Measurements from ENCODE around the gene TTLL10.
"Not testable (repeated sequence)": the region's sequence is repeated elsewhere in the genome, so short reads cannot be mapped to it uniquely, and the experiment has no call there.

DNA sequence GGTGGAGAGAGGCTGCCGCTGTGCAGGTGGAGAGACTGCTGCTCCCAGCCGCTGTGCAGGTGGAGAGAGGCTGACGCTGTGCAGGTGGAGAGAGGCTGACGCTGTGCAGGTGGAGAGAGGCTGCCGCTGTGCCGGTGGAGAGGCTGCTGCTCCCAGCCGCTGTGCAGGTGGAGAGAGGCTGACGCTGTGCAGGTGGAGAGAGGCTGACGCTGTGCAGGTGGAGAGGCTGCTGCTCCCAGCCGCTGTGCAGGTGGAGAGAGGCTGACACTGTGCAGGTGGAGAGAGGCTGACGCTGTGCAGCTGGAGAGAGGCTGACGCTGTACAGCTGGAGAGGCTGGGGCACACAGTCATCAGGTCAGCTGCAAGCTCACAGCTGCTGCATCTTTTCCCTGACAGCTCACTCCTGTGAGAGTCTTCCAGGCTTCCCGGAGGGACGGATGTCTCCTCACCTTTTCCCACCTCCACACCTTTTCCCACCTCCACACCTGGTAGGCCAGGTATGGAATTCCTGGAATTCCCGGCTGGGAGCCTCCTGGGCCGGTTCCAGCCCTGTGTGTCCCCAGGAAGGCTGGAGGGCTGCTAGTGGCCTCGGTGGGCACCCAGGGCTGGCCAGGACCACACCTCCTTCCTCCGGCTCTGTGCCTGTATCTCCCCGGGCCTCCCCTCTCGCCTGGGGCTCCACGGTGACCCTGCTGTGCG, 2.5 kb downstream of the TTLL10 start:
- not testable (repeated sequence) for TF ChIP-seq POLR2AphosphoS5 (IDR thresholded peaks at IDR 0.05; ENCODE audit: low read depth); EZH2phosphoT487 (IDR thresholded peaks at IDR 0.05; ENCODE audit: unreplicated experiment); ZNF331 (CRISPR knock-in tag; IDR thresholded peaks at IDR 0.05; ENCODE audit: low read depth)
- TF ChIP-seq, protein P1, sequence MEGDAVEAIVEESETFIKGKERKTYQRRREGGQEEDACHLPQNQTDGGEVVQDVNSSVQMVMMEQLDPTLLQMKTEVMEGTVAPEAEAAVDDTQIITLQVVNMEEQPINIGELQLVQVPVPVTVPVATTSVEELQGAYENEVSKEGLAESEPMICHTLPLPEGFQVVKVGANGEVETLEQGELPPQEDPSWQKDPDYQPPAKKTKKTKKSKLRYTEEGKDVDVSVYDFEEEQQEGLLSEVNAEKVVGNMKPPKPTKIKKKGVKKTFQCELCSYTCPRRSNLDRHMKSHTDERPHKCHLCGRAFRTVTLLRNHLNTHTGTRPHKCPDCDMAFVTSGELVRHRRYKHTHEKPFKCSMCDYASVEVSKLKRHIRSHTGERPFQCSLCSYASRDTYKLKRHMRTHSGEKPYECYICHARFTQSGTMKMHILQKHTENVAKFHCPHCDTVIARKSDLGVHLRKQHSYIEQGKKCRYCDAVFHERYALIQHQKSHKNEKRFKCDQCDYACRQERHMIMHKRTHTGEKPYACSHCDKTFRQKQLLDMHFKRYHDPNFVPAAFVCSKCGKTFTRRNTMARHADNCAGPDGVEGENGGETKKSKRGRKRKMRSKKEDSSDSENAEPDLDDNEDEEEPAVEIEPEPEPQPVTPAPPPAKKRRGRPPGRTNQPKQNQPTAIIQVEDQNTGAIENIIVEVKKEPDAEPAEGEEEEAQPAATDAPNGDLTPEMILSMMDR (conservative IDR thresholded peaks at IDR 0.05; ENCODE audit: low read depth in 2 of 2): not testable (repeated sequence)
- TF ChIP-seq, protein P2, sequence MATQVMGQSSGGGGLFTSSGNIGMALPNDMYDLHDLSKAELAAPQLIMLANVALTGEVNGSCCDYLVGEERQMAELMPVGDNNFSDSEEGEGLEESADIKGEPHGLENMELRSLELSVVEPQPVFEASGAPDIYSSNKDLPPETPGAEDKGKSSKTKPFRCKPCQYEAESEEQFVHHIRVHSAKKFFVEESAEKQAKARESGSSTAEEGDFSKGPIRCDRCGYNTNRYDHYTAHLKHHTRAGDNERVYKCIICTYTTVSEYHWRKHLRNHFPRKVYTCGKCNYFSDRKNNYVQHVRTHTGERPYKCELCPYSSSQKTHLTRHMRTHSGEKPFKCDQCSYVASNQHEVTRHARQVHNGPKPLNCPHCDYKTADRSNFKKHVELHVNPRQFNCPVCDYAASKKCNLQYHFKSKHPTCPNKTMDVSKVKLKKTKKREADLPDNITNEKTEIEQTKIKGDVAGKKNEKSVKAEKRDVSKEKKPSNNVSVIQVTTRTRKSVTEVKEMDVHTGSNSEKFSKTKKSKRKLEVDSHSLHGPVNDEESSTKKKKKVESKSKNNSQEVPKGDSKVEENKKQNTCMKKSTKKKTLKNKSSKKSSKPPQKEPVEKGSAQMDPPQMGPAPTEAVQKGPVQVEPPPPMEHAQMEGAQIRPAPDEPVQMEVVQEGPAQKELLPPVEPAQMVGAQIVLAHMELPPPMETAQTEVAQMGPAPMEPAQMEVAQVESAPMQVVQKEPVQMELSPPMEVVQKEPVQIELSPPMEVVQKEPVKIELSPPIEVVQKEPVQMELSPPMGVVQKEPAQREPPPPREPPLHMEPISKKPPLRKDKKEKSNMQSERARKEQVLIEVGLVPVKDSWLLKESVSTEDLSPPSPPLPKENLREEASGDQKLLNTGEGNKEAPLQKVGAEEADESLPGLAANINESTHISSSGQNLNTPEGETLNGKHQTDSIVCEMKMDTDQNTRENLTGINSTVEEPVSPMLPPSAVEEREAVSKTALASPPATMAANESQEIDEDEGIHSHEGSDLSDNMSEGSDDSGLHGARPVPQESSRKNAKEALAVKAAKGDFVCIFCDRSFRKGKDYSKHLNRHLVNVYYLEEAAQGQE (IDR thresholded peaks at IDR 0.05; ENCODE audit: unreplicated experiment): not testable (repeated sequence)

Measured in GM23338 (cell line).